Nephron progenitor cell (in vitro differentiated cells): ENCODE data around the gene TBC1D14.

Experiments used
- DNase-seq: peaks from one replicate; pipeline ENCODE4 v3.0.0; 2021
- H3K27ac Mint-ChIP-seq: 2 replicates; pipeline ENCODE4 v1.8.0; 2021; ENCODE audit warnings: mild to moderate bottlenecking, moderate library complexity, mixed read lengths
- H3K27me3 Mint-ChIP-seq: 2 replicates; pipeline ENCODE4 v1.8.0; 2021; ENCODE audit warnings: mild to moderate bottlenecking, low read depth, mixed read lengths; ENCODE audit not compliant: poor library complexity
- H3K36me3 Mint-ChIP-seq: 2 replicates; pipeline ENCODE4 v1.8.0; 2021; ENCODE audit warnings: low read depth, mixed read lengths
- H3K4me1 Mint-ChIP-seq: 2 replicates; pipeline ENCODE4 v1.8.0; 2021; ENCODE audit warnings: mixed read lengths
- H3K4me3 Mint-ChIP-seq: 2 replicates; pipeline ENCODE4 v1.8.0; 2021; ENCODE audit warnings: mild to moderate bottlenecking, moderate library complexity, mixed read lengths
- H3K9me3 Mint-ChIP-seq: 2 replicates; pipeline ENCODE4 v1.8.0; 2021; ENCODE audit warnings: mild to moderate bottlenecking, moderate library complexity, mixed read lengths
- TF ChIP-seq, protein P1 (sequence below): fragments of 200-600 bp; sonication (generic); IDR thresholded peaks from 2 replicates; pipeline ENCODE4 v1.5.0; 2021; ENCODE audit warnings: antibody characterized with exemption

Gene TBC1D14

DNA sequence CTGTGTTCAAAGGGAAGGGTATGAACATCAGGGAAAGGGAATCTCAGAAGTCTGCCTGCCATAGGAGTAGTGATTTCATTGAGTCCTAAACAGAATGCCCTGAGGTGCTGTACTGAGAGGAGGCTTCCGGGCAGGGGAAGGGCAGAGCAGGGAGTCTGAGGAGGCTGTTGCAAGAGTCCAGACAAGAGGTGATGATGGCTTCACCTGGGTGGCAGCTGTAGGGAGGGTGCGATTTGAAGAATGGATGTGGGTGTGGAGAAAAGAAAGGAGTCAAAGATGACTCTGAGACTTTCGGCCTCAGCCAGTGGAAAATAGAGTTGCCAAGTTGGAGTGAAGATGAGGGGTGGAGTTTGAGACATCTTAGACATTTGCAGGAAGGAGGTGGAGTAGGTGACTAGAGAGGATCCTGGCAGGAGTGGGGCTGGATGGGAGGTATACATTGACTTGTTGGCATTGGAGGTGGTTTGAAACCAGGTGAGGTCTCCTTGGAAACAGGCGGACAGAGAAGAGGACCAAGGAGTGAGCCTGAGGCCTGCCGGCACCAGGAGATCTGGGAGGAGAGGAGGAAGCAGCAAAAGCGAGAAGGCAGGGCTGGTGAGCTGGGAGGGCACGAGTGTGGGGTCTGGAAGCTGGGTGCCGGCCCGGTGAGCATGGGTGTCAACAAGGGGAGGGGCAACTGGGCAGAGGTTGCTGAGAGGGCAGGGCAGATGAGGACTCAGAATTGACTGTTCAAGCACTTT is 24.2 kb downstream of the TBC1D14 start:
- TF ChIP-seq, protein P1, sequence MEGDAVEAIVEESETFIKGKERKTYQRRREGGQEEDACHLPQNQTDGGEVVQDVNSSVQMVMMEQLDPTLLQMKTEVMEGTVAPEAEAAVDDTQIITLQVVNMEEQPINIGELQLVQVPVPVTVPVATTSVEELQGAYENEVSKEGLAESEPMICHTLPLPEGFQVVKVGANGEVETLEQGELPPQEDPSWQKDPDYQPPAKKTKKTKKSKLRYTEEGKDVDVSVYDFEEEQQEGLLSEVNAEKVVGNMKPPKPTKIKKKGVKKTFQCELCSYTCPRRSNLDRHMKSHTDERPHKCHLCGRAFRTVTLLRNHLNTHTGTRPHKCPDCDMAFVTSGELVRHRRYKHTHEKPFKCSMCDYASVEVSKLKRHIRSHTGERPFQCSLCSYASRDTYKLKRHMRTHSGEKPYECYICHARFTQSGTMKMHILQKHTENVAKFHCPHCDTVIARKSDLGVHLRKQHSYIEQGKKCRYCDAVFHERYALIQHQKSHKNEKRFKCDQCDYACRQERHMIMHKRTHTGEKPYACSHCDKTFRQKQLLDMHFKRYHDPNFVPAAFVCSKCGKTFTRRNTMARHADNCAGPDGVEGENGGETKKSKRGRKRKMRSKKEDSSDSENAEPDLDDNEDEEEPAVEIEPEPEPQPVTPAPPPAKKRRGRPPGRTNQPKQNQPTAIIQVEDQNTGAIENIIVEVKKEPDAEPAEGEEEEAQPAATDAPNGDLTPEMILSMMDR = no peak
- Mint-ChIP-seq H3K27me3 (peaks cover 6% of the 10 kb centered on the region), H3K4me3 (no peak overlapping the region), H3K27ac (no peak overlapping the region), H3K4me1 (peaks cover 45% of the 10 kb centered on the region), H3K9me3 (peaks cover 26% of the 10 kb centered on the region), H3K36me3 (peaks cover 40% of the 10 kb centered on the region)
- no peak for DNase-seq

DNA sequence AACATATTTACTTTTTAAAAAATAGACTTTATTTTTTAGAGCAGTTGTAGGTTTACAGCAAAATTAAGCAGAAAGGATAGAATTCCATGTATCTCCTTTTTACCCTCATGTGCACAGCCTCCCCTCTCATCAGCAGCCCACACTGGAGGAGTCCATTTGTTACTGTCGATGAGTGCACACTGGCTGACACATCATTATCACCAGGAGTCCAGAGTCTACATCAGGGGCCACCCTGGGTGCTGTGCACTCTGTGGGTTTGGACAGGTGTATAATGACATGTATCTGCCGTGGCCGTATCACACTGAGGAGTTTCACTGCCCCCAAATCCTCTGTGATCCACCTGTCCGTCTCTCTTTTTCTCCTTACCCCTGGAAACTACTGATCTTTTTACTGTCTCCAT is 26.3 kb downstream of the TBC1D14 start:
- H3K36me3 Mint-ChIP-seq = peaks cover 40% of the 10 kb centered on the region
- DNase-seq = no peak
- no peak overlapping the region for H3K4me3 Mint-ChIP-seq
- H3K9me3 Mint-ChIP-seq = peaks cover 26% of the 10 kb centered on the region
- TF ChIP-seq, protein P1 = no peak
- H3K27me3 Mint-ChIP-seq = peaks cover 6% of the 10 kb centered on the region
- H3K27ac Mint-ChIP-seq = no peak overlapping the region
- peaks cover 45% of the 10 kb centered on the region for H3K4me1 Mint-ChIP-seq

DNA sequence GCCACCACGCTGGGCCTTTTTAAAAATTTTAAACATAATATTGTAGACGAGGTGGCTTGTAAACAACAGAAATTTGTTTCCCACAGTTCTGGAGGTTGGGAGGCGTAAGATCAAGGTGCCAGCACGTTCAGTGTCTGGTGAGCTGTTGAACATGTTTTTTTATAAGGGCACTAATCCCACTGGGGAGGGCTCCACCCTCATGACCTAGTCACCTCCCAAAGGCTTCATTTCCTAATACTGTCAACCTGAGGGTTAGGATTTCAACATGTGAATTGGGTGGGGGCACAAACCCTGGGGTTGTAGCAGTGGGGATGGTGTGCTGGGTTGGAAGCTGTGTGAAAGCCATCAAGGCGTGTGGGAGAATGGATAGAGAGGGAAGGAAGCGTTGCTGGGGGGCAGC is 27.6 kb downstream of the TBC1D14 start:
- Mint-ChIP-seq H3K27me3 (peaks cover 6% of the 10 kb centered on the region), H3K36me3 (peaks cover 32% of the 10 kb centered on the region), H3K4me3 (no peak overlapping the region), H3K4me1 (peaks cover 46% of the 10 kb centered on the region), H3K27ac (no peak overlapping the region), H3K9me3 (peaks cover 19% of the 10 kb centered on the region)
- no peak for DNase-seq
- TF ChIP-seq, protein P1 = no peak

GRCh38 chr4:6937754-6938153 is 28.1 kb downstream of the TBC1D14 start:
- no peak overlapping the region for H3K4me3 Mint-ChIP-seq
- no peak overlapping the region for H3K27ac Mint-ChIP-seq
- peaks cover 52% of the 10 kb centered on the region for H3K4me1 Mint-ChIP-seq
- peaks cover 6% of the 10 kb centered on the region for H3K27me3 Mint-ChIP-seq
- peaks cover 29% of the 10 kb centered on the region for H3K36me3 Mint-ChIP-seq
- DNase-seq = no peak
- TF ChIP-seq, protein P1 = no peak
- peaks cover 17% of the 10 kb centered on the region for H3K9me3 Mint-ChIP-seq

DNA sequence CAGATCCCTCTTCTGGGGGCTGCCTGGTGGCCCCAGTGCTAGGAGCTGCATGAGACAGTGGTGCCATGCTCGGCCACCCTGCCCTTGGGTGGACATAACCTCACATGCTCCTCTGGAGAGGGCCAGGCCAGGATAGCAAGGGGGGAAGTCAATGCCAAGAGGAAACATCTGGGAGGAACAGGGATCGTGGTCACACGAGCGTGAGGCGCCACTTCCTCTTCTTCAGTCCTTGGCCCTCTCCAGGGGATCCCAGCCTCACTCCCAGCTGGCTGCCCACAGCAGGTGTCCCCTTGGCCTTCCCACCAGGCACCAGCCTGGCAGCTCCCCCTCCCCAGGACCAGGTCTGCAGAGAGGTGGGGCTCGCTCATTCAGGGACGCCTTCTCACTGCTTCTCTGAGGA is 28.6 kb downstream of the TBC1D14 start:
- H3K9me3 Mint-ChIP-seq = peaks cover 17% of the 10 kb centered on the region
- no peak overlapping the region for H3K27ac Mint-ChIP-seq
- peaks cover 28% of the 10 kb centered on the region for H3K36me3 Mint-ChIP-seq
- peaks cover 6% of the 10 kb centered on the region for H3K27me3 Mint-ChIP-seq
- H3K4me3 Mint-ChIP-seq = no peak overlapping the region
- no peak for DNase-seq
- H3K4me1 Mint-ChIP-seq = peaks cover 57% of the 10 kb centered on the region
- TF ChIP-seq, protein P1 = no peak

- H3K27ac Mint-ChIP-seq = no peak overlapping the region
Measured at GRCh38 chr4:6938647-6939271, 29.1 kb downstream of the TBC1D14 start.

More at GRCh38 chr4:6938647-6939271, 29.1 kb downstream of the TBC1D14 start:
- H3K36me3 Mint-ChIP-seq = peaks cover 23% of the 10 kb centered on the region
- H3K27me3 Mint-ChIP-seq = peaks cover 4% of the 10 kb centered on the region
- DNase-seq = no peak
- peaks cover 62% of the 10 kb centered on the region for H3K4me1 Mint-ChIP-seq
- H3K4me3 Mint-ChIP-seq = no peak overlapping the region
- peaks cover 12% of the 10 kb centered on the region for H3K9me3 Mint-ChIP-seq
- TF ChIP-seq, protein P1 = no peak
